MM.1S (cell line): ENCODE results near the gene KIAA0040.

Experiments
- CTCF ChIP-seq: fragments of 300-600 bp; sonication (generic); IDR thresholded peaks from 2 replicates; pipeline ENCODE4 v1.5.1; 2016; ENCODE audit warnings: antibody characterized with exemption, low read length, mixed read lengths
- EZH2 ChIP-seq: fragments of 300-600 bp; sonication (generic); optimal IDR thresholded peaks from 2 replicates; pipeline ENCODE3; 2017; ENCODE audit warnings: low read depth, mild to moderate bottlenecking, antibody characterized with exemption, low read length, mixed read lengths
- EZH2phosphoT487 ChIP-seq: fragments of 300-600 bp; sonication (generic); IDR thresholded peaks from 2 replicates; pipeline ENCODE4 v1.6.1; 2018; ENCODE audit warnings: antibody characterized with exemption, low read length

DNA sequence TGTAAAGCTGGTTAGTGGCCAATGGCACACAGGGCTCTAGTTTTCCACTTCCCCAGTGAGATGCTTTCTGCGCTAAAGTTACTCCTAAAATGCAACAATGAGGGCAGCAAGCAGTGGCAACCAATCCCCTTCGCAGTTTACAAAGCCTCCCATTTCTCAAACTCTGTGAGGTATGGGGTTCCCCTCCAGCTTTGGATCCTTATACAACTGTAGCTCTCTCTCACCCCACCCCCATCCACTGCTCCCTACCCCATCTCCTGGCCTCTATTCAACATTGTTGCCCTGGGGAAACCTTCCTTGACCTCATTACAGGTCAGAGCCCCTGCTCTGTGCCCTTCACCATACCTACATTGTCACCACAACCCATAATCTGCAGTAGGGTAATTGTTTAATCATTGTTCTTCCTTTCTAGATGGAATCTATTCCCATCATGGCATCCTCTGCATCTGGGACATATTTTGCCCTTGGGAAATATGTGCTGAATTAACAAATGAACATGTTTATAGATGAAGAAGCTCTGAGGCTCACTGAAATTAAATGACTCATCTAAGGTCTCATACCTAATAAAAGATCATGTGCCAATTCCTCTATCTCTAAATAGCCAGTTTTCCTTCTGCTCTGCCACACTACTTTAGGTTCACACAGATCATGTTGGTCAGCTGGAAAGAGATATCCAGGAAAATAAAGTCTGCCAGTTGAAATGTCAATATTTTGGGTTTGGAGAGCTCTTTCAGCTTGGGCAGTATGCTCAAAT is 12.6 kb downstream of the KIAA0040 start:
- no peak for TF ChIP-seq CTCF
- no peak for TF ChIP-seq EZH2
- TF ChIP-seq EZH2phosphoT487: no peak
